Right cardiac atrium (tissue), 5 donors: ENCODE results near the gene HIPK4. TPM values are rescaled to one million over a fixed set of nuclear protein-coding genes. Genes with fewer than 3 reads are reported as not detected.
A peak's percentile ranks its signal among the peaks of the same experiment; 100 is the strongest.
"Not testable (repeated sequence)": the region's sequence is repeated elsewhere in the genome, so short reads cannot be mapped to it uniquely, and the experiment has no call there.

Source experiments
- ATAC-seq, 2 donors: fragments of 200-7000 bp; cut with Tn5 transposase; one replicate each; pipeline versions ENCODE4 v1.8.0 to v1.9.1; 2020; ENCODE audit warnings: moderate library complexity in 2 of 2, mild to moderate bottlenecking in 1 of 2
- DNase-seq, 3 donors: peaks; one replicate each; pipeline ENCODE4 v3.0.0-alpha.2; 2020
- H3K27ac ChIP-seq: one replicate; pipeline ENCODE4 v1.5.1; 2013; ENCODE audit warnings: mild to moderate bottlenecking, low read length, control low read depth, moderate library complexity
- H3K27me3 ChIP-seq: one replicate; pipeline ENCODE4 v1.6.1; 2013; ENCODE audit not compliant: control insufficient read depth, insufficient read depth
- H3K4me1 ChIP-seq: one replicate; pipeline ENCODE4 v1.6.1; 2013; ENCODE audit warnings: low read length; ENCODE audit not compliant: control insufficient read depth, insufficient read depth
- H3K4me3 ChIP-seq: one replicate; pipeline ENCODE4 v1.5.1; 2013; ENCODE audit warnings: low read length, control low read depth
- H3K9me3 ChIP-seq: one replicate; pipeline ENCODE4 v1.6.1; 2013; ENCODE audit warnings: low read length; ENCODE audit not compliant: control insufficient read depth
- WGBS: extraction: QIAGEN DNeasy Blood & Tissue Kit; methylation state at CpG from one replicate; pipeline ENCODE4 v1.1.7; 2013; 5-methylcytosine and 5-hydroxymethylcytosine counted together
- intact Hi-C, 4 donors: fragments of 100-400 bp; cut with DNase I; formaldehyde crosslinking; loops; one replicate each; pipeline versions ENCODE4 v1.11.0 to v1.14.0; 2022 to 2023
- polyA plus RNA-seq: library from polyadenylated mRNA; stranded (reverse); fragments of 200-250 nt; gene quantifications from one replicate; pipeline ENCODE4 v1.2.3, GENCODE V29; 2013
- total RNA-seq, 4 donors: library from RNA; stranded (reverse); fragmentation: NEBNext Ultra II Directional; extraction: Animal tissue kit (Norgen Biotek cat#: 25700); gene quantifications; one replicate each; pipeline ENCODE4 v1.2.1, GENCODE V29; 2021
- donor health status: healthy with polysubstance abuse.
- donor health status: DM: no; HTN: yes; CAD: no.
- donor health status: DM: no; HTN: no; CAD: no.
- donor health status: DM: no; HTN: yes; CAD: no; lungs with severe emphysema.
- donor health status: DM: yes; HTN: yes; CAD: no.

The HIPK4 gene
- total and polyA plus RNA-seq, 5 donors = 0.05 to 0.11 TPM; not detected in 3

DNA sequence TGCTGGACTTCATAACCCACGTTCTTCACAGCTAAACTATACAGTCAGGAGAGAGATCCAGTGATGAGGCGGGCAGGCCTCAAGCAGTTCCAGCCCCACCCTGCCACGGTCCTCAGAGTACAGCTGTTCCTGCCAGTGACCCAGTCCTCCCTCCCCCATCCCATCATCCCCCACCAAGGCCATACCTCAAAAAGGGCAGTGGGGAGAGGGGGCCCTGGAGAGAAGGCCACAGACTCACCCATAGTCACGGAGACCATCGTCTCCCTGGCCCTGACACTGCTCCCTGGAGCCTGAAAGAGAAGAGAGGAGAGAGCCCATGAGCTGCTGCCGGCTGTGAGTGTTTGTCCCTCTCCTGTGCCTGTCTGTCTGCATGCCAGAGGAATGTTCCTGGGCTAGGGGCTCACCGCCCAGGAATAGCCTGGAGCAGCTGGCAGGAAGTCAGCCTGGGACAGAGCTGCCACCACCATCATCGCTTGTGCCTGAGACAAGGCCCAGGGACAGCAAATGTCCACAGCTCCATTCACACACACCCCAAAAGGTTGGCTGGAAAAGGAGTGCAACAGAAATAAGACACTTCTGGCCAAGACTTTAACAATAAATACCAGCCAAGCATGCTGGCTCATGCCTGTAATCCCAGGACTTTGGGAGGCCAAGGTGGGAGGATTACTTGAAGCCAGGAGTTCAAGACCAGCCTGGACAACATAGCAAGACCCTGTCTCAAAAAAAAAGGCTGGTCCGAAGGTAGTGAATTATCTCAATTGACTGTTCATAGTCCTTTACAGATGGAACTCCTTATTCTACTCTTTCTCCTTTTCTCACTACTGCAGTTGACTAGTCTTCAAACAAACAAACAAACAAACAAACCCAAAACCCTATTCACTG, 48.1 kb downstream of the HIPK4 start:
- H3K4me1 ChIP-seq = peaks cover 2% of the 10 kb centered on the region
- DNase-seq (peak; percentile 76 to 92 (median 89)), ATAC-seq (peak; percentile 94)
- no peaks in the 10 kb centered on the region for H3K9me3 ChIP-seq
- intact Hi-C loops = loop anchor here in 1 of 4 donors (10.0 kb wide), 1 partner anchor 103 kb away; the partner anchor contains the start of gene SERTAD3
- no peak overlapping the region for H3K4me3 ChIP-seq
- H3K27ac ChIP-seq = peak overlapping the region; percentile 97
- WGBS = 49% methylated on average over 9 of the region's 9 CpGs
- no peaks in the 10 kb centered on the region for H3K27me3 ChIP-seq

GRCh38 chr19:40339018-40339728, 50.8 kb downstream of the HIPK4 start:
- Histone ChIP-seq H3K4me3 (no peak overlapping the region), H3K4me1 (peaks cover 2% of the 10 kb centered on the region), H3K9me3 (no peaks in the 10 kb centered on the region), H3K27me3 (no peaks in the 10 kb centered on the region), H3K27ac (no peak overlapping the region)
- ATAC-seq = no peak
- intact Hi-C loops = no loop called here
- DNase-seq = no peak
- 92% methylated on average over 4 of the region's 4 CpGs for WGBS

- Histone ChIP-seq H3K4me3 (no peak overlapping the region), H3K4me1 (peaks cover 2% of the 10 kb centered on the region), H3K9me3 (no peaks in the 10 kb centered on the region), H3K27me3 (no peaks in the 10 kb centered on the region), H3K27ac (no peak overlapping the region)
- no peak for ATAC-seq
- intact Hi-C loops = no loop called here
- WGBS = 92% methylated on average over 5 of the region's 5 CpGs
- DNase-seq = no peak
Observed at GRCh38 chr19:40337594-40337993, 52.4 kb downstream of the HIPK4 start.

GRCh38 chr19:40337107-40337506, 52.9 kb downstream of the HIPK4 start:
- H3K27me3 ChIP-seq = no peaks in the 10 kb centered on the region
- no peak for ATAC-seq
- no peak for DNase-seq
- intact Hi-C loops = no loop called here
- H3K4me1 ChIP-seq = peaks cover 2% of the 10 kb centered on the region
- 87% methylated on average over 2 of the region's 2 CpGs for whole genome bisulfite sequencing
- H3K27ac ChIP-seq = no peak overlapping the region
- no peaks in the 10 kb centered on the region for H3K9me3 ChIP-seq
- no peak overlapping the region for H3K4me3 ChIP-seq

DNA sequence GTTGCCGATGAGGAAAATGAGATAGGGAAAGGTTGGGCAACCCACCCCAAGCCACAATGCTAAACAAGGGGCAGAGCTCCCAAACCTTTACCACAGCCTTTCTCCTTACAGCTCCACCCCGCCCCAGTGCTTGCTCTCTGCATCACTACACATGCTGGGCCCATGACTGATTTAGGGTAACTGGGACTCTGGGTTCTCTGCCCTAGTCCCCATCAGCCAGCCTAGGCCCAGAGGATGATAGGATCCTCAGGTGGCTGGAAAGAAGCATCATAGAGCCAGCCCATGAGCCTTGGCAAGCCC, 53.4 kb downstream of the HIPK4 start:
- Histone ChIP-seq H3K9me3 (no peaks in the 10 kb centered on the region), H3K27me3 (no peaks in the 10 kb centered on the region), H3K27ac (no peak overlapping the region), H3K4me3 (no peak overlapping the region), H3K4me1 (peaks cover 2% of the 10 kb centered on the region)
- WGBS = 98% methylated on average over 2 of the region's 2 CpGs
- DNase-seq (no peak), ATAC-seq (no peak)
- intact Hi-C loops = no loop called here

GRCh38 chr19:40335855-40336600, 54.0 kb downstream of the HIPK4 start:
- intact Hi-C loops = no loop called here
- Histone ChIP-seq H3K27ac (no peak overlapping the region), H3K4me1 (no peaks in the 10 kb centered on the region), H3K4me3 (no peak overlapping the region), H3K27me3 (no peaks in the 10 kb centered on the region), H3K9me3 (no peaks in the 10 kb centered on the region)
- no peak for DNase-seq
- peak in 1 of 2 donors; percentile 22 for ATAC-seq
- 93% methylated on average over 15 of the region's 15 CpGs for WGBS

- H3K9me3 ChIP-seq = no peaks in the 10 kb centered on the region
- no peaks in the 10 kb centered on the region for H3K27me3 ChIP-seq
- H3K4me1 ChIP-seq = no peaks in the 10 kb centered on the region
- no peak for DNase-seq
- intact Hi-C loops = no loop called here
- H3K27ac ChIP-seq = no peak overlapping the region
- ATAC-seq = no peak
- H3K4me3 ChIP-seq = no peak overlapping the region
Observed at GRCh38 chr19:40335101-40335500, 54.9 kb downstream of the HIPK4 start.

DNA sequence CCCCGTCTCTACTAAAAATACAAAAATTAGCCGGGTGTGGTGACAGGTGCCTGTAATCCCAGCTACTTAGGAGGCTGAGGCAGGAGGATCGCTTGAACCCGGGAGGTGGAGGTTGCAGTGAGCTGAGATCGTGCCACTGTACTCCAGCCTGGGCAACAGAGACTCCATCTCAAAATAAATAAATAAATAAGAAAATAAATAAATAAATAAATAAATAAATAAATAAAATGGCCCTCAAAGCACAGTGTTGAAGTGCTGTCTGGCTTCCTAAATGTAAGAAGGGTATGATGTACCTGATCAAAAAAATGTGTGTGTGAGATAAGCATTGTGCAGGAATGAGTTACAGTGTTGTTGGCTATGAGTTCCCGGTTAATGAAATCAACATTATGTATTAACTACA, 56.9 kb downstream of the HIPK4 start:
- H3K4me1 ChIP-seq, H3K27ac ChIP-seq, DNase-seq, ATAC-seq, H3K9me3 ChIP-seq, H3K27me3 ChIP-seq, intact Hi-C loops, H3K4me3 ChIP-seq: not testable (repeated sequence)
- WGBS = 95% methylated on average over 6 of the region's 6 CpGs

- DNase-seq (no peak), ATAC-seq (no peak)
- no peak overlapping the region for H3K27ac ChIP-seq
- H3K4me3 ChIP-seq = no peak overlapping the region
- H3K9me3 ChIP-seq = no peaks in the 10 kb centered on the region
- no peaks in the 10 kb centered on the region for H3K27me3 ChIP-seq
- WGBS = 85% methylated on average over 6 of the region's 6 CpGs
- H3K4me1 ChIP-seq = no peaks in the 10 kb centered on the region
- intact Hi-C loops = no loop called here
Observed at GRCh38 chr19:40332669-40333068, 57.3 kb downstream of the HIPK4 start.

DNA sequence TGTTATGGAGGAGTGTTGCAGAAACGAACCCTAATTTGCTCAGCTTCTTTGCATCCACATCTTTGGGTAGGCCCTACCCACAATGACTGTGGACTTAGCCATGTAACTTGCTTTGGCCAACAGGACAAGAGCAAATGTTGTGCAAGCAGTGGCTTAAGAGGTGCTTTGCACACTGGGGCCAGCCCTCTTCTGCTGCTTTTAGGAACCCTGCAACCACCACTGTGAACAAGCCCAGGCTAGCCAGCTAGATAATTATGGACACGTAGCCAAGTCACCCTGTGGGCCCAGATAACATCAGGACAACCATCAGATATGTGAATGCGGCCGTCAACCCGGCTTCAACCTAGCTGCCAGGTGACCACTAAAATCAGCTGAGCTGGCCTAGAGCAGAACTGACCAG, 58.9 kb downstream of the HIPK4 start:
- H3K27ac ChIP-seq = no peak overlapping the region
- no peaks in the 10 kb centered on the region for H3K27me3 ChIP-seq
- WGBS = 88% methylated on average over 5 of the region's 5 CpGs
- ATAC-seq = no peak
- intact Hi-C loops = no loop called here
- no peaks in the 10 kb centered on the region for H3K4me1 ChIP-seq
- H3K9me3 ChIP-seq = no peaks in the 10 kb centered on the region
- no peak for DNase-seq
- no peak overlapping the region for H3K4me3 ChIP-seq
